K562 (cell line): ENCODE results near the gene FANCG. TPM values are rescaled to one million over a fixed set of nuclear protein-coding genes. Genes with fewer than 3 reads are reported as not detected.

Experiments
- ELK3 ChIP-seq: fragments of 450-650 bp; formaldehyde crosslinking; IDR thresholded peaks from 2 replicates; pipeline ENCODE4 v1.4.0; 2020; ENCODE audit warnings: mild to moderate bottlenecking
- FOXA1 ChIP-seq: fragments of 450-650 bp; IDR thresholded peaks from 2 replicates; pipeline ENCODE4 v1.6.1; 2016; ENCODE audit warnings: mild to moderate bottlenecking, borderline replicate concordance
- HLTF ChIP-seq: fragments of 450-650 bp; IDR thresholded peaks from 2 replicates; pipeline ENCODE4 v1.6.1; 2016
- HOMEZ ChIP-seq: fragments of 250-450 bp; sonication (Bioruptor Pico); IDR thresholded peaks from 2 replicates; pipeline ENCODE4 v1.4.0; 2020; ENCODE audit warnings: mild to moderate bottlenecking, moderate library complexity
- IRF1 ChIP-seq: sonication (generic); formaldehyde crosslinking; IDR thresholded peaks from 2 replicates; pipeline ENCODE4 v1.8.0; 2022; ENCODE audit warnings: missing genetic modification reagents, mild to moderate bottlenecking, borderline replicate concordance
- KAT7 ChIP-seq: sonication (generic); formaldehyde crosslinking; IDR thresholded peaks from 2 replicates; pipeline ENCODE4 v1.8.0; 2022; ENCODE audit warnings: missing genetic modification reagents, mild to moderate bottlenecking, borderline replicate concordance
- NR2C1 ChIP-seq, 2 experiments: fragments of 450-650 bp; IDR thresholded peaks; 2 replicates each; pipeline ENCODE4 v1.6.1; 2017; ENCODE audit warnings: mild to moderate bottlenecking in 2 of 2, antibody characterized with exemption in 1 of 2, inconsistent platforms in 1 of 2, missing compliant biosample characterization in 1 of 2, missing genetic modification characterization in 1 of 2
- PBX2 ChIP-seq, 2 experiments: IDR thresholded peaks in 1 of 2; conservative IDR thresholded peaks in 1 of 2; 2 replicates each; pipeline ENCODE4 v1.6.1; 2016; ENCODE audit warnings: low read depth in 2 of 2, mild to moderate bottlenecking in 1 of 2, missing compliant biosample characterization in 1 of 2, missing genetic modification characterization in 1 of 2, moderate library complexity in 1 of 2
- RBM17 ChIP-seq: fragments of 200-400 bp; formaldehyde crosslinking; IDR thresholded peaks from 2 replicates; pipeline ENCODE4 v1.6.1; 2017; ENCODE audit warnings: low read depth, mild to moderate bottlenecking, low read length, borderline replicate concordance
- TAF15 ChIP-seq: fragments of 200-400 bp; formaldehyde crosslinking; IDR thresholded peaks from 2 replicates; pipeline ENCODE4 v1.6.1; 2017; ENCODE audit warnings: mild to moderate bottlenecking, low read depth, low read length, moderate library complexity
- VEZF1 ChIP-seq: fragments of 200-800 bp; sonication (Bioruptor generic); IDR thresholded peaks from 2 replicates; pipeline ENCODE4 v1.6.1; 2017; ENCODE audit warnings: missing genetic modification characterization, missing compliant biosample characterization
- XRCC5 ChIP-seq: fragments of 200-400 bp; formaldehyde crosslinking; IDR thresholded peaks from 2 replicates; pipeline ENCODE4 v1.6.1; 2017; ENCODE audit warnings: low read depth, mild to moderate bottlenecking, low read length
- ZBTB2 ChIP-seq: fragments of 450-650 bp; IDR thresholded peaks from 2 replicates; pipeline ENCODE4 v1.6.1; 2016; ENCODE audit warnings: antibody characterized with exemption
- ZFPM2 ChIP-seq: fragments of 250-450 bp; sonication (Bioruptor Pico); IDR thresholded peaks from 2 replicates; pipeline ENCODE4 v1.5.1; 2022; ENCODE audit warnings: mild to moderate bottlenecking
- ZNF124 ChIP-seq: sonication (generic); formaldehyde crosslinking; IDR thresholded peaks from 2 replicates; pipeline ENCODE4 v1.8.1; 2022; ENCODE audit warnings: missing genetic modification reagents
- ZNF695 ChIP-seq: fragments of 450-650 bp; formaldehyde crosslinking; IDR thresholded peaks from 2 replicates; pipeline ENCODE4 v1.4.0; 2020; ENCODE audit warnings: mild to moderate bottlenecking, moderate library complexity
- polyA plus RNA-seq, 8 experiments: library from polyadenylated mRNA; depleted of rRNA in 4 of 8; stranded (reverse) in 5 of 8; unstranded in 3 of 8; fragments of >200 nt; fragmentation: Nextera tagmentation in 2 of 8; fragmentation: Illumina TruSeq in 1 of 8; extraction: Ambion mirVana in 2 of 8; extraction: Trizol in 1 of 8; gene quantifications; 2 replicates each; pipeline versions ENCODE4 v1.2.1 to v1.2.3, GENCODE V29; 2011 to 2014; ENCODE audit warnings: inconsistent platforms in 1 of 8, missing spikeins in 1 of 8
- total RNA-seq, 7 experiments: library from RNA; depleted of rRNA in 6 of 7; stranded (reverse); fragments of >200 nt in 6 of 7; fragmentation: Illumina TruSeq in 2 of 7; extraction: Trizol in 2 of 7; gene quantifications; 2 replicates each; pipeline versions ENCODE4 v1.2.1 to v1.2.3, GENCODE V29; 2011 to 2021; ENCODE audit warnings: low replicate concordance in 1 of 7

Gene FANCG
- total and polyA plus RNA-seq, 9 of the 15 experiments (the other 6 are each of a cell fraction or from before 2014, with no cell fraction given), result 7.5 to 43.9 (median 31.0) TPM

GRCh38 chr9:35111001-35111933 lies 31.5 kb upstream of the FANCG start (continued):
- TF ChIP-seq ZBTB2 (no peak; the same call in 1 of the 2 replicates), HLTF (no peak), VEZF1 (CRISPR knock-in tag) (peak; percentile 92), NR2C1 (IDR thresholded peaks at IDR 0.05) (no peak), NR2C1 (tag; IDR thresholded peaks at IDR 0.05) (no peak), KAT7 (no peak), HOMEZ (no peak), ZNF124 (no peak), ZNF695 (no peak), ELK3 (CRISPR knock-in tag) (no peak), RBM17 (no peak), ZFPM2 (CRISPR knock-in tag) (no peak), TAF15 (no peak), FOXA1 (no peak), PBX2 (CRISPR knock-in tag; IDR thresholded peaks at IDR 0.05; ENCODE audit: low read depth) (no peak), PBX2 (tag; conservative IDR thresholded peaks at IDR 0.05; ENCODE audit: low read depth) (no peak), IRF1 (CRISPR knock-in tag) (no peak), XRCC5 (no peak)
